ENCODE results near the gene ERC1.

GRCh38 chr12:946631-947030, 44.4 kb upstream of the ERC1 start:
- TF ChIP-seq MAFF (IDR thresholded peaks at IDR 0.05; ENCODE audit: low read length): no peak
- no peak for TF ChIP-seq MAFK (IDR thresholded peaks at IDR 0.05; ENCODE audit: low read length)
- no peak for TF ChIP-seq CTCF (IDR thresholded peaks at IDR 0.05 in 2 of 3, conservative IDR thresholded peaks at IDR 0.05 in 1 of 3; ENCODE audit: insufficient read depth in 2 of 3, low read depth in 1 of 3, low read length in 3 of 3)
- TF ChIP-seq BDP1 (IDR thresholded peaks at IDR 0.05; ENCODE audit: insufficient read depth, insufficient read length): no peak
- no peak for TF ChIP-seq HDAC2 (IDR thresholded peaks at IDR 0.05)

All from K562 (cell line).